OCI-LY7 (cell line): ENCODE measurements around the gene NLRC4.

Source experiments
- EZH2phosphoT487 ChIP-seq: fragments of 200-600 bp; sonication (generic); IDR thresholded peaks from 2 replicates; pipeline ENCODE4 v1.6.1; 2018; ENCODE audit warnings: low read depth, borderline replicate concordance, mild to moderate bottlenecking, mixed run types, antibody characterized with exemption, low read length, moderate library complexity, mixed read lengths
- TF ChIP-seq, protein P1 (sequence below): fragments of 200-600 bp; sonication (generic); conservative IDR thresholded peaks from 2 replicates; pipeline ENCODE4 v1.5.1; 2014; ENCODE audit warnings: mild to moderate bottlenecking, antibody characterized with exemption, low read length, moderate library complexity, mixed read lengths

DNA sequence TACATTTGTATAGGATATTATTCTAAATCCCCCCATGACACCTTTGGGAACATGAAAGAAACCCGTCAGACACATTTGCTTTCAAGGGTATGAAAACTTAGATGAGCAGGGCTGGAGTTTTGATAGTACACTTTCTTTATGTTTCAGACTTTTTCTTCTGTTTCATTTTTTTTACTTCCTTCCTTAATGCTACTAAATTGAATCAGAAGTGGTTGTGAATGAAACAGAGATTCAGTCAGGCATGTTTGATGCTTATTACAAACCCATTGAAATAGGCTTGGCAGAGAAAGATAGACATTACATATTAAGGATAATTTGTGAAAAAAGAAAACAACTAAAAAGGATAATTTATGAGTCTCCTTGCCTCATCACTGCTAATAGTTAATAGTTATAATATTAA is 72.3 kb downstream of the NLRC4 start:
- TF ChIP-seq, protein P1, sequence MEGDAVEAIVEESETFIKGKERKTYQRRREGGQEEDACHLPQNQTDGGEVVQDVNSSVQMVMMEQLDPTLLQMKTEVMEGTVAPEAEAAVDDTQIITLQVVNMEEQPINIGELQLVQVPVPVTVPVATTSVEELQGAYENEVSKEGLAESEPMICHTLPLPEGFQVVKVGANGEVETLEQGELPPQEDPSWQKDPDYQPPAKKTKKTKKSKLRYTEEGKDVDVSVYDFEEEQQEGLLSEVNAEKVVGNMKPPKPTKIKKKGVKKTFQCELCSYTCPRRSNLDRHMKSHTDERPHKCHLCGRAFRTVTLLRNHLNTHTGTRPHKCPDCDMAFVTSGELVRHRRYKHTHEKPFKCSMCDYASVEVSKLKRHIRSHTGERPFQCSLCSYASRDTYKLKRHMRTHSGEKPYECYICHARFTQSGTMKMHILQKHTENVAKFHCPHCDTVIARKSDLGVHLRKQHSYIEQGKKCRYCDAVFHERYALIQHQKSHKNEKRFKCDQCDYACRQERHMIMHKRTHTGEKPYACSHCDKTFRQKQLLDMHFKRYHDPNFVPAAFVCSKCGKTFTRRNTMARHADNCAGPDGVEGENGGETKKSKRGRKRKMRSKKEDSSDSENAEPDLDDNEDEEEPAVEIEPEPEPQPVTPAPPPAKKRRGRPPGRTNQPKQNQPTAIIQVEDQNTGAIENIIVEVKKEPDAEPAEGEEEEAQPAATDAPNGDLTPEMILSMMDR = no peak
- no peak for TF ChIP-seq EZH2phosphoT487
